Stomach (tissue), 9 donors: ENCODE measurements around the gene PWP1. TPM values are rescaled to one million over a fixed set of nuclear protein-coding genes. Genes with fewer than 3 reads are reported as not detected.
"Not testable (repeated sequence)": the region's sequence is repeated elsewhere in the genome, so short reads cannot be mapped to it uniquely, and the experiment has no call there.

Experiments
- DNase-seq, 2 donors: peaks; one replicate each; pipeline versions ENCODE4 v3.0.0 to v3.0.0-alpha.2; 2013 to 2019
- H3K27ac ChIP-seq, 5 donors: fragments of 200-600 bp in 4 of 5; sonication (generic) in 4 of 5; one replicate each; pipeline ENCODE4 v1.5.1; 2013 to 2019; ENCODE audit warnings: mild to moderate bottlenecking in 1 of 5, moderate library complexity in 1 of 5
- H3K27me3 ChIP-seq, 3 donors: fragments of 200-600 bp; sonication (generic); one replicate each; pipeline ENCODE4 v1.5.1; 2017 to 2019; ENCODE audit warnings: mixed run types in 1 of 3
- H3K36me3 ChIP-seq, 4 donors: fragments of 200-600 bp; sonication (generic); 1 replicate in 3 of 4; 2 replicates in 1 of 4; pipeline ENCODE4 v1.5.1; 2016 to 2019
- H3K4me1 ChIP-seq, 4 donors: fragments of 200-600 bp; sonication (generic); one replicate each; pipeline ENCODE4 v1.5.1; 2016 to 2019
- H3K4me3 ChIP-seq, 4 donors: fragments of 200-600 bp; sonication (generic) in 3 of 4; one replicate each; pipeline ENCODE4 v1.5.1; 2016 to 2019; ENCODE audit warnings: mild to moderate bottlenecking in 1 of 4
- H3K9me3 ChIP-seq, 4 donors: fragments of 200-600 bp; sonication (generic); one replicate each; pipeline ENCODE4 v1.5.1; 2016 to 2019
- EP300 ChIP-seq: sonication (generic); formaldehyde crosslinking; IDR thresholded peaks from one replicate; pipeline ENCODE4 v1.6.1; 2017; ENCODE audit warnings: antibody characterized with exemption
- POLR2A ChIP-seq, 4 donors: fragments of 450-650 bp; IDR thresholded peaks; one replicate each; pipeline ENCODE4 v1.6.1; 2016; ENCODE audit warnings: antibody characterized with exemption in 4 of 4, control low read depth in 2 of 4, mild to moderate bottlenecking in 1 of 4, moderate library complexity in 1 of 4
- POLR2AphosphoS5 ChIP-seq, 3 donors: sonication (generic); formaldehyde crosslinking; IDR thresholded peaks; one replicate each; pipeline ENCODE4 v1.6.1; 2016; ENCODE audit warnings: antibody characterized with exemption in 3 of 3
- WGBS, 5 donors: extraction: QIAGEN DNeasy Blood & Tissue Kit in 3 of 5; methylation state at CpG; one replicate each; pipeline versions ENCODE4 v1.1.5 to v1.1.7; 2013 to 2018; 5-methylcytosine and 5-hydroxymethylcytosine counted together
- intact Hi-C: fragments of 100-400 bp; cut with DNase I; formaldehyde crosslinking; loops from one replicate; pipeline ENCODE4 v1.15.1; 2023; ENCODE audit warnings: low total_unique reads
- polyA plus RNA-seq, 3 donors: library from polyadenylated mRNA; stranded (reverse); fragments of 200-250 nt; gene quantifications; one replicate each; pipeline ENCODE4 v1.2.3, GENCODE V29; 2013
- total RNA-seq, 5 donors: library from RNA; depleted of rRNA; stranded (reverse); fragments of >200 nt; gene quantifications; one replicate each; pipeline versions ENCODE4 v1.1.0 to v1.2.3, GENCODE V29; 2014 to 2016
- TF ChIP-seq, protein P1 (sequence below), 7 experiments: fragments of 450-650 bp in 4 of 7; fragments of 200-600 bp in 3 of 7; sonication (generic) in 3 of 7; IDR thresholded peaks; one replicate each; pipeline ENCODE4 v1.5.1; 2016 to 2019; ENCODE audit warnings: antibody characterized with exemption in 7 of 7, control low read depth in 2 of 7, mild to moderate bottlenecking in 1 of 7
- donor health status: healthy with polysubstance abuse.
- donor health status: Bipolar disorder and iron deficiency.
- donor health status: healthy.

The PWP1 gene
- total and polyA plus RNA-seq, 8 donors = 19.4 to 101 (median 41.2) TPM

DNA sequence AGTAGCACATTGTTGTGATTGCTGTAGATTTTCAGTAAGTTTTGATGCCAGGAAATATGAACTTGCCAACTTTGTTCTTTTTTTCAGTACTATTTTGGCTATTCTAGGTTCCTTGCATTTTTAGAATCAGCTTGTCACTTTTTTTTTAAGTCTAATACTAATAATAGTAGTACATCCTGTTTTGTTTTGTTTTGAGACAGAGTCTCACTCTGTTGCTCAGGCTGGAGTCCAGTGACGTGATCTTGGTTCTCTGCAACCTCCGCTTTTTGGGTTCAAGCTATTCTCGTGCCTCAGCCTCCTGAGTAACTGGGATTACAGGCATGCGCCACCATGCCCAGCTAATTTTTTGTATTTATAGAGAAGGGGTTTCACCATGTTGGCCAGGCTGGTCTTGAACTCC lies 16.5 kb downstream of the PWP1 start:
- intact Hi-C loops = no loop called here
- Histone ChIP-seq H3K4me1 (no peaks in the 10 kb centered on the region), H3K9me3 (no peaks in the 10 kb centered on the region), H3K4me3 (no peak overlapping the region), H3K27ac (no peak overlapping the region), H3K27me3 (no peaks in the 10 kb centered on the region), H3K36me3 (peaks cover 63 to 94% (median 93%) of the 10 kb centered on the region in 4 donors)
- no peak for TF ChIP-seq POLR2A (IDR thresholded peaks at IDR 0.05)
- TF ChIP-seq POLR2AphosphoS5 (IDR thresholded peaks at IDR 0.05) = no peak
- no peak for TF ChIP-seq EP300
- TF ChIP-seq, protein P1, sequence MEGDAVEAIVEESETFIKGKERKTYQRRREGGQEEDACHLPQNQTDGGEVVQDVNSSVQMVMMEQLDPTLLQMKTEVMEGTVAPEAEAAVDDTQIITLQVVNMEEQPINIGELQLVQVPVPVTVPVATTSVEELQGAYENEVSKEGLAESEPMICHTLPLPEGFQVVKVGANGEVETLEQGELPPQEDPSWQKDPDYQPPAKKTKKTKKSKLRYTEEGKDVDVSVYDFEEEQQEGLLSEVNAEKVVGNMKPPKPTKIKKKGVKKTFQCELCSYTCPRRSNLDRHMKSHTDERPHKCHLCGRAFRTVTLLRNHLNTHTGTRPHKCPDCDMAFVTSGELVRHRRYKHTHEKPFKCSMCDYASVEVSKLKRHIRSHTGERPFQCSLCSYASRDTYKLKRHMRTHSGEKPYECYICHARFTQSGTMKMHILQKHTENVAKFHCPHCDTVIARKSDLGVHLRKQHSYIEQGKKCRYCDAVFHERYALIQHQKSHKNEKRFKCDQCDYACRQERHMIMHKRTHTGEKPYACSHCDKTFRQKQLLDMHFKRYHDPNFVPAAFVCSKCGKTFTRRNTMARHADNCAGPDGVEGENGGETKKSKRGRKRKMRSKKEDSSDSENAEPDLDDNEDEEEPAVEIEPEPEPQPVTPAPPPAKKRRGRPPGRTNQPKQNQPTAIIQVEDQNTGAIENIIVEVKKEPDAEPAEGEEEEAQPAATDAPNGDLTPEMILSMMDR (IDR thresholded peaks at IDR 0.05) = no peak
- no peak for DNase-seq
- 91 to 95% (median 94%) methylated on average over 4 of the region's 4 CpGs for WGBS, 5 donors

DNA sequence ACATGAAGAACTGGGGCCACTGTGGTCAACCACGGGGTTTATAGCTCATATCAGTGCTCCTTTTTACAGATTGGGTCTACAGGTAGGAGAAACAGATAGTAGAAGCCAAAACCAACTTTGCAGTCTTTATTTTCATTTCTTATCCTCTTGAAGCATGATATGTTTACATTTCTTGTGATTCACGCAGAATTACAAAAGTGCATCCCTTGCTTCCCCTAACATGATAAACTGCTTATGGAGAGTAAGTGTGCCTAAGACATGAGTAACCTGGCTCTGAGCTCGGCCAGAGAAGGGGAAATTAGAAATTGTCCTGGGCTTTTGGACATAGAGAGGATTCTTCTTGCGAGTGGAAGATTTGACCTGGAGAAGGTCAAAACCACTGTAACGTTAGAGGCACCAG lies 18.4 kb downstream of the PWP1 start:
- TF ChIP-seq, protein P1 (IDR thresholded peaks at IDR 0.05) = no peak
- TF ChIP-seq EP300 = no peak
- no peak for TF ChIP-seq POLR2A (IDR thresholded peaks at IDR 0.05)
- no peak for TF ChIP-seq POLR2AphosphoS5 (IDR thresholded peaks at IDR 0.05)
- Histone ChIP-seq H3K36me3 (peaks cover 56 to 90% (median 89%) of the 10 kb centered on the region in 4 donors), H3K4me3 (no peak overlapping the region), H3K4me1 (no peaks in the 10 kb centered on the region), H3K27me3 (no peaks in the 10 kb centered on the region), H3K27ac (no peak overlapping the region), H3K9me3 (no peaks in the 10 kb centered on the region)
- WGBS, 5 donors = 64 to 90% (median 76%) methylated on average over 5 of the region's 5 CpGs
- intact Hi-C loops = no loop called here
- no peak for DNase-seq

DNA sequence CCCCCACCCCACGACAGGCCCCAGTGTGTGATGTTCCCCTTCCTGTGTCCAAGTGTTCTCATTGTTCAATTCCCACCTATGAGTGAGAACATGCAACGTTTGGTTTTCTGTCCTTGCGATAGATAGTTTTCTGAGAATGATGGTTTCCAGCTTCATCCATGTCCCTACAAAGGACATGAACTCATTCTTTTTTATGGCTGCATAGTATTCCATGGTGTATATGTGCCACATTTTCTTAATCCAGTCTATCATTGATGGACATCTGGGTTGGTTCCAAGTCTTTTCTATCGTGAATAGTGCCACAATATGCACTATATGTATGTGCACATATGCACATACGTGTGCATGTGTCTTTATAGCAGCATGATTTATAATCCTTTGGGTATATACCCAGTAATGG lies 19.9 kb downstream of the PWP1 start:
- intact Hi-C loops, H3K4me1 ChIP-seq, H3K4me3 ChIP-seq, H3K9me3 ChIP-seq, H3K27me3 ChIP-seq, DNase-seq, H3K27ac ChIP-seq: not testable (repeated sequence)
- WGBS, 5 donors = 94 to 100% (median 95%) methylated on average over 5 of the region's 5 CpGs
- peaks cover 47 to 90% (median 89%) of the 10 kb centered on the region in 4 donors for H3K36me3 ChIP-seq

DNA sequence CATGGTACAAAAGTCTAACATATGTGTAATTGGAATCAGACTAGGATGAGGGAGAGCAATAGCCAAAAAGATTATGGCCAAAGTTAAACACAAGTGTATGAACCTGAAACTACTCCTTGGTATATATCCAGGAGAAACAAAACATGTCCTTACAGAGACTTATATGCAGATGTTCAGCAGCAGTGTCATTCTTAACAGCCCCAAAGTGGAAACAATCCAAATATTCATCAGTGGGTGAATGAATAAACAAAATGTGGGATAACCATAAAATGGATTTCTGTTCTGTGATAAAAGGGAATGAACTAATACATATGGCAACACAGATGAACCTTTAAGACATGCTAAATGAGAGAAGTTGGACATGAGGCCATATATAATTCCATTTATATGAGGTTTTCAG lies 30.2 kb downstream of the PWP1 start:
- H3K4me3 ChIP-seq = no peak overlapping the region
- intact Hi-C loops = no loop called here
- H3K9me3 ChIP-seq = no peaks in the 10 kb centered on the region
- no peak overlapping the region for H3K27ac ChIP-seq
- TF ChIP-seq, protein P1 (IDR thresholded peaks at IDR 0.05) = no peak
- TF ChIP-seq POLR2A (IDR thresholded peaks at IDR 0.05) = no peak
- TF ChIP-seq EP300 = no peak
- no peak for TF ChIP-seq POLR2AphosphoS5 (IDR thresholded peaks at IDR 0.05)
- peaks cover 29 to 66% (median 62%) of the 10 kb centered on the region in 4 donors for H3K36me3 ChIP-seq
- H3K27me3 ChIP-seq = no peaks in the 10 kb centered on the region
- no peak for DNase-seq
- no peaks in the 10 kb centered on the region for H3K4me1 ChIP-seq

DNA sequence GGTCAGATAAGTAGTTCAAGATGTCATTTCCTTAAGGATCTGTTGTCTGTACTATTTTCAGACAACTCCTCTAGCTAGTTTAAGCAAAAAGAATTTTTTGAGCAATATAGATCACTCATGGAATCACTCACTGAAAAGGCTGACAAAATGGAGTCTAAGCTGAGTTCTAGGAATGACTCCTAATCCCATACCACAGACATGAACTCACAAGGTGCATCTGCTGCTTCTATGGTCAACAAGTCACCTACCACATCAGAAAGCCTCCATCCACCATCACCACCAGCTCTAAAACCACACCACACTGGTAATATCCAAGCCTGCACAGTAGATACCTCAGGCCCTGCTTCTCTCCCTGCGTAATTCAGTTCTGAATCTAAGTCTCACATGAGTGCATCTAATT lies 33.0 kb downstream of the PWP1 start:
- Histone ChIP-seq H3K27ac (no peak overlapping the region), H3K27me3 (no peaks in the 10 kb centered on the region), H3K4me1 (no peaks in the 10 kb centered on the region), H3K9me3 (no peaks in the 10 kb centered on the region), H3K36me3 (peaks cover 7 to 49% (median 41%) of the 10 kb centered on the region in 4 donors), H3K4me3 (no peak overlapping the region)
- 96 to 100% (median 100%) methylated on average over 1 of the region's 1 CpG for WGBS, 5 donors
- TF ChIP-seq POLR2AphosphoS5 (IDR thresholded peaks at IDR 0.05) (no peak), POLR2A (IDR thresholded peaks at IDR 0.05) (no peak), EP300 (no peak)
- TF ChIP-seq, protein P1 (IDR thresholded peaks at IDR 0.05) = no peak
- no peak for DNase-seq
- intact Hi-C loops = no loop called here

DNA sequence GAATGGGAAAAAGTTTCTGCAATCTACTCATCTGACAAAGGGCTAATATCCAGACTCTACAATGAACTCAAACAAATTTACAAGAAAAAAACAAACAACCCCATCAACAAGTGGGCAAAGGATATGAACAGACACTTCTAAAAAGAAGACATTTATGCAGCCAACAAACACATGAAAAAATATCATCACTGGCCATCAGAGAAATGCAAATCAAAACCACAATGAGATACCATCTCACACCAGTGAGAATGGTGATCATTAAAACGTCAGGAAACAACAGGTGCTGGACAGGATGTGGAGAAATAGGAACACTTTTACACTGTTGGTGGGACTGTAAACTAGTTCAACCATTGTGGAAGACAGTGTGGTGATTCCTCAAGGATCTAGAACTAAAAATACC lies 41.7 kb downstream of the PWP1 start:
- H3K27ac ChIP-seq, H3K27me3 ChIP-seq, H3K9me3 ChIP-seq, DNase-seq, H3K4me1 ChIP-seq, H3K4me3 ChIP-seq, intact Hi-C loops: not testable (repeated sequence)
- peaks cover 0 to 17% (median 9%) of the 10 kb centered on the region in 4 donors for H3K36me3 ChIP-seq
- 68 to 77% (median 70%) methylated on average over 1 of the region's 1 CpG for WGBS, 5 donors

DNA sequence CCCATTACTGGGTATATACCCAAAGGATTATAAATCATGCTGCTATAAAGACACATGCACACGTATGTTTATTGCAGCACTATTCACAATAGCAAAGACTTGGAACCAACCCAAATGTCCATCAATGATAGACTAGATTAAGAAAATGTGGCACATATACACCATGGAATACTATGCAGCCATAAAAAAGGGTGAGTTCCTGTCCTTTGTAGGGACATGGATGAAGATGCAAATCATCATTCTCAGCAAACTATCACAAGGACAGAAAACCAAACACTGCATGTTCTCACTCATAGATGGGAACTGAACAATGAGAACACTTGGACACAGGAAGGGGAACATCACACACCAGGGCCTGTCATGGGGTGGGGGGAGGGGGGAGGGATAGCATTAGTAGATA lies 42.1 kb downstream of the PWP1 start:
- H3K9me3 ChIP-seq, H3K27me3 ChIP-seq, intact Hi-C loops, H3K4me3 ChIP-seq, H3K27ac ChIP-seq, DNase-seq, H3K4me1 ChIP-seq: not testable (repeated sequence)
- no CpG with 5 or more reads among the region's 1 CpG for WGBS, 5 donors
- H3K36me3 ChIP-seq = peaks cover 0 to 17% (median 9%) of the 10 kb centered on the region in 4 donors
